GM21528 (cell line): ENCODE results near the gene MARCHF9.

Experiments
- ATAC-seq: cut with Tn5 transposase; IDR thresholded peaks from one replicate; pipeline ENCODE4 v1.9.1; 2021; ENCODE audit warnings: mild to moderate bottlenecking, moderate library complexity; ENCODE audit not compliant: unreplicated experiment, low FRiP score

Gene MARCHF9

GRCh38 chr12:57782608-57783465, 27.9 kb downstream of the MARCHF9 start, which contains the start of gene TSFM:
TSFM (plus strand) TSS chr12:57782787; CDS start chr12:57782802, 15 bp downstream.
- ATAC-seq = peak; percentile 92

GRCh38 chr12:57783466-57783801, 28.5 kb downstream of the MARCHF9 start:
- ATAC-seq = no peak

- no peak for ATAC-seq
These were observed 29.0 kb downstream of the MARCHF9 start for GRCh38 chr12:57783861-57784260.

- ATAC-seq = no peak
These were observed 39.0 kb downstream of the MARCHF9 start for GRCh38 chr12:57793920-57794319.

GRCh38 chr12:57795354-57795753, 40.5 kb downstream of the MARCHF9 start:
- no peak for ATAC-seq

- ATAC-seq = no peak
These were observed 42.1 kb downstream of the MARCHF9 start for GRCh38 chr12:57796996-57797395.

- no peak for ATAC-seq
These were observed 43.0 kb downstream of the MARCHF9 start for GRCh38 chr12:57797933-57798332.

- ATAC-seq = no peak
These were observed 46.1 kb downstream of the MARCHF9 start for GRCh38 chr12:57800965-57801364.

- no peak for ATAC-seq
These were observed 47.7 kb downstream of the MARCHF9 start for GRCh38 chr12:57802607-57803006.

- no peak for ATAC-seq
These were observed 48.5 kb downstream of the MARCHF9 start for GRCh38 chr12:57803319-57803893.

GRCh38 chr12:57806677-57807076, 51.8 kb downstream of the MARCHF9 start:
- ATAC-seq = no peak

GRCh38 chr12:57807285-57807684, 52.4 kb downstream of the MARCHF9 start:
- ATAC-seq = no peak

- ATAC-seq = no peak
These were observed 53.4 kb downstream of the MARCHF9 start for GRCh38 chr12:57808351-57808750.

- ATAC-seq = no peak
These were observed 54.5 kb downstream of the MARCHF9 start for GRCh38 chr12:57809425-57809824.
